ENCODE results near the gene CCR6.
"Not testable (repeated sequence)": the region's sequence is repeated elsewhere in the genome, so short reads cannot be mapped to it uniquely, and the experiment has no call there.

The CCR6 gene

GRCh38 chr6:167141667-167142432, 19.0 kb downstream of the CCR6 start:
- no peak for DNase-seq (ENCODE audit: low read depth)

- no peak for DNase-seq (ENCODE audit: low read depth)
Observed at GRCh38 chr6:167142433-167142761, 19.5 kb downstream of the CCR6 start.

- DNase-seq (ENCODE audit: low read depth): no peak
Observed at GRCh38 chr6:167143041-167143440, 20.1 kb downstream of the CCR6 start.

- DNase-seq (ENCODE audit: low read depth): no peak
Observed at GRCh38 chr6:167145461-167145860, 22.6 kb downstream of the CCR6 start.

- no peak for DNase-seq (ENCODE audit: low read depth)
Observed at GRCh38 chr6:167146135-167146534, 23.2 kb downstream of the CCR6 start.

- no peak for DNase-seq (ENCODE audit: low read depth)
Observed at GRCh38 chr6:167146977-167147376, 24.1 kb downstream of the CCR6 start.

GRCh38 chr6:167148021-167148420, 25.1 kb downstream of the CCR6 start:
- DNase-seq (ENCODE audit: low read depth): no peak

GRCh38 chr6:167148997-167149396, 26.1 kb downstream of the CCR6 start:
- DNase-seq (ENCODE audit: low read depth): no peak

- DNase-seq (ENCODE audit: low read depth): no peak
Observed at GRCh38 chr6:167150941-167151549, 28.1 kb downstream of the CCR6 start.

- DNase-seq (ENCODE audit: low read depth): no peak
Observed at GRCh38 chr6:167151648-167152047, 28.8 kb downstream of the CCR6 start.

- no peak for DNase-seq (ENCODE audit: low read depth)
Observed at GRCh38 chr6:167152862-167153261, 30.0 kb downstream of the CCR6 start.

GRCh38 chr6:167153521-167153959, 30.6 kb downstream of the CCR6 start:
- DNase-seq (ENCODE audit: low read depth): no peak

GRCh38 chr6:167154291-167154690, 31.4 kb downstream of the CCR6 start:
- DNase-seq (ENCODE audit: low read depth): no peak

- DNase-seq (ENCODE audit: low read depth): no peak
Observed at GRCh38 chr6:167154895-167155294, 32.0 kb downstream of the CCR6 start.

GRCh38 chr6:167157414-167157813, 34.5 kb downstream of the CCR6 start:
- no peak for DNase-seq (ENCODE audit: low read depth)

- DNase-seq (ENCODE audit: low read depth): no peak
Observed at GRCh38 chr6:167157863-167158262, 35.0 kb downstream of the CCR6 start, which contains the start of gene GPR31. GPR31 (minus strand) TSS chr6:167157980; CDS start chr6:167157831, 149 bp downstream.

- no peak for DNase-seq (ENCODE audit: low read depth)
Observed at GRCh38 chr6:167161851-167162467, 39.1 kb downstream of the CCR6 start.

- DNase-seq (ENCODE audit: low read depth): no peak
Observed at GRCh38 chr6:167162591-167162990, 39.7 kb downstream of the CCR6 start.

- DNase-seq (ENCODE audit: low read depth): no peak
Observed at GRCh38 chr6:167163476-167164011, 40.6 kb downstream of the CCR6 start.

GRCh38 chr6:167164261-167164660, 41.4 kb downstream of the CCR6 start:
- DNase-seq (ENCODE audit: low read depth): no peak

GRCh38 chr6:167165858-167166471, 43.1 kb downstream of the CCR6 start:
- no peak for DNase-seq (ENCODE audit: low read depth)

GRCh38 chr6:167167699-167168098, 44.8 kb downstream of the CCR6 start:
- DNase-seq (ENCODE audit: low read depth): not testable (repeated sequence)

- DNase-seq (ENCODE audit: low read depth): not testable (repeated sequence)
Observed at GRCh38 chr6:167168296-167168695, 45.4 kb downstream of the CCR6 start.

Data from HS-5 (cell line).